Activated naive CD8-positive, alpha-beta T cell (primary cell): Measurements from ENCODE around the gene G6PC3.
A peak's percentile ranks its signal among the peaks of the same experiment; 100 is the strongest.
"Not testable (repeated sequence)": the region's sequence is repeated elsewhere in the genome, so short reads cannot be mapped to it uniquely, and the experiment has no call there.

Experiments used
- H3K27ac Mint-ChIP-seq: one replicate; pipeline ENCODE4 v1.8.0; 2021; ENCODE audit warnings: mixed read lengths
- H3K27me3 Mint-ChIP-seq: one replicate; pipeline ENCODE4 v1.8.0; 2021; ENCODE audit warnings: mixed read lengths
- H3K36me3 Mint-ChIP-seq: one replicate; pipeline ENCODE4 v1.8.0; 2021; ENCODE audit warnings: mixed read lengths
- H3K4me1 Mint-ChIP-seq: one replicate; pipeline ENCODE4 v1.8.0; 2021; ENCODE audit warnings: low read depth, mixed read lengths
- H3K4me3 Mint-ChIP-seq: one replicate; pipeline ENCODE4 v1.8.0; 2021; ENCODE audit warnings: mild to moderate bottlenecking, mixed read lengths
- H3K9me3 Mint-ChIP-seq: one replicate; pipeline ENCODE4 v1.8.0; 2021; ENCODE audit warnings: low read depth, mixed read lengths

Gene G6PC3

GRCh38 chr17:44070455-44071197, at the start of gene G6PC3:
Gene G6PC3 (plus strand): TSS chr17:44070735. CDS start chr17:44070966, 231 bp downstream.
- peak within 1 kb of the TSS; percentile 97 for H3K27ac Mint-ChIP-seq
- H3K4me1 Mint-ChIP-seq: peaks cover 37% of the 10 kb centered on the region
- no peaks in the 10 kb centered on the region for H3K27me3 Mint-ChIP-seq

GRCh38 chr17:44021227-44021626, 49.3 kb upstream of the G6PC3 start:
- not testable (repeated sequence) for H3K27ac Mint-ChIP-seq, H3K27me3 Mint-ChIP-seq, H3K4me1 Mint-ChIP-seq, H3K36me3 Mint-ChIP-seq, H3K4me3 Mint-ChIP-seq, H3K9me3 Mint-ChIP-seq

More at GRCh38 chr17:44070455-44071197, at the start of gene G6PC3:
- Mint-ChIP-seq H3K36me3 (no peaks in the 10 kb centered on the region), H3K9me3 (no peaks in the 10 kb centered on the region), H3K4me3 (peak within 1 kb of the TSS; percentile 96)

GRCh38 chr17:44022246-44022645, 48.3 kb upstream of the G6PC3 start:
- Mint-ChIP-seq H3K4me1 (no peaks in the 10 kb centered on the region), H3K4me3 (no peak overlapping the region), H3K9me3 (no peaks in the 10 kb centered on the region), H3K27me3 (no peaks in the 10 kb centered on the region), H3K27ac (no peak overlapping the region), H3K36me3 (no peaks in the 10 kb centered on the region)

- H3K4me1 Mint-ChIP-seq: no peaks in the 10 kb centered on the region
- no peaks in the 10 kb centered on the region for H3K9me3 Mint-ChIP-seq
- H3K27me3 Mint-ChIP-seq: no peaks in the 10 kb centered on the region
- no peaks in the 10 kb centered on the region for H3K36me3 Mint-ChIP-seq
- H3K4me3 Mint-ChIP-seq: no peak overlapping the region
- H3K27ac Mint-ChIP-seq: no peak overlapping the region
Measured at GRCh38 chr17:44023545-44024270, 46.8 kb upstream of the G6PC3 start.

- no peaks in the 10 kb centered on the region for H3K4me1 Mint-ChIP-seq
Measured at GRCh38 chr17:44024271-44024663, 46.3 kb upstream of the G6PC3 start.

GRCh38 chr17:44024853-44025252, 45.7 kb upstream of the G6PC3 start:
- Mint-ChIP-seq H3K4me3 (no peak overlapping the region), H3K27ac (no peak overlapping the region), H3K36me3 (no peaks in the 10 kb centered on the region), H3K9me3 (no peaks in the 10 kb centered on the region), H3K27me3 (no peaks in the 10 kb centered on the region), H3K4me1 (peaks cover 2% of the 10 kb centered on the region)

More at GRCh38 chr17:44024271-44024663, 46.3 kb upstream of the G6PC3 start:
- H3K27ac Mint-ChIP-seq: no peak overlapping the region
- H3K9me3 Mint-ChIP-seq: no peaks in the 10 kb centered on the region
- H3K27me3 Mint-ChIP-seq: no peaks in the 10 kb centered on the region
- H3K36me3 Mint-ChIP-seq: no peaks in the 10 kb centered on the region
- no peak overlapping the region for H3K4me3 Mint-ChIP-seq

GRCh38 chr17:44029736-44030135, 40.8 kb upstream of the G6PC3 start:
- Mint-ChIP-seq H3K4me3 (no peak overlapping the region), H3K4me1 (peaks cover 9% of the 10 kb centered on the region), H3K27ac (peak overlapping the region; percentile 46), H3K9me3 (no peaks in the 10 kb centered on the region), H3K36me3 (peaks cover 4% of the 10 kb centered on the region), H3K27me3 (no peaks in the 10 kb centered on the region)

GRCh38 chr17:44030482-44030881, 40.1 kb upstream of the G6PC3 start:
- Mint-ChIP-seq H3K27me3 (no peaks in the 10 kb centered on the region), H3K36me3 (peaks cover 4% of the 10 kb centered on the region), H3K4me1 (peaks cover 9% of the 10 kb centered on the region), H3K9me3 (no peaks in the 10 kb centered on the region), H3K27ac (no peak overlapping the region), H3K4me3 (no peak overlapping the region)

- H3K27ac Mint-ChIP-seq: no peak overlapping the region
- no peaks in the 10 kb centered on the region for H3K9me3 Mint-ChIP-seq
- H3K4me3 Mint-ChIP-seq: no peak overlapping the region
- peaks cover 9% of the 10 kb centered on the region for H3K4me1 Mint-ChIP-seq
- H3K36me3 Mint-ChIP-seq: peaks cover 4% of the 10 kb centered on the region
- H3K27me3 Mint-ChIP-seq: no peaks in the 10 kb centered on the region
Measured at GRCh38 chr17:44033861-44034408, 36.6 kb upstream of the G6PC3 start.

GRCh38 chr17:44034688-44035087, 35.8 kb upstream of the G6PC3 start:
- H3K4me3 Mint-ChIP-seq, H3K4me1 Mint-ChIP-seq, H3K36me3 Mint-ChIP-seq, H3K9me3 Mint-ChIP-seq, H3K27me3 Mint-ChIP-seq, H3K27ac Mint-ChIP-seq: not testable (repeated sequence)

- peaks cover 16% of the 10 kb centered on the region for H3K4me1 Mint-ChIP-seq
- no peaks in the 10 kb centered on the region for H3K27me3 Mint-ChIP-seq
- H3K27ac Mint-ChIP-seq: no peak overlapping the region
- H3K36me3 Mint-ChIP-seq: peaks cover 3% of the 10 kb centered on the region
- no peaks in the 10 kb centered on the region for H3K9me3 Mint-ChIP-seq
- no peak overlapping the region for H3K4me3 Mint-ChIP-seq
Measured at GRCh38 chr17:44037471-44037870, 33.1 kb upstream of the G6PC3 start.

- Mint-ChIP-seq H3K27ac (no peak overlapping the region), H3K27me3 (no peaks in the 10 kb centered on the region), H3K4me3 (no peak overlapping the region), H3K36me3 (peaks cover 3% of the 10 kb centered on the region), H3K9me3 (no peaks in the 10 kb centered on the region), H3K4me1 (peaks cover 14% of the 10 kb centered on the region)
Measured at GRCh38 chr17:44038604-44039011, 31.9 kb upstream of the G6PC3 start.

- no peak overlapping the region for H3K4me3 Mint-ChIP-seq
- no peaks in the 10 kb centered on the region for H3K9me3 Mint-ChIP-seq
- H3K36me3 Mint-ChIP-seq: no peaks in the 10 kb centered on the region
Measured at GRCh38 chr17:44039829-44040635, 30.5 kb upstream of the G6PC3 start.

GRCh38 chr17:44043272-44043696, 27.3 kb upstream of the G6PC3 start:
- H3K9me3 Mint-ChIP-seq: no peaks in the 10 kb centered on the region
- H3K27me3 Mint-ChIP-seq: no peaks in the 10 kb centered on the region
- no peak overlapping the region for H3K4me3 Mint-ChIP-seq
- peaks cover 11% of the 10 kb centered on the region for H3K4me1 Mint-ChIP-seq
- no peak overlapping the region for H3K27ac Mint-ChIP-seq
- peaks cover 2% of the 10 kb centered on the region for H3K36me3 Mint-ChIP-seq

More at GRCh38 chr17:44039829-44040635, 30.5 kb upstream of the G6PC3 start:
- Mint-ChIP-seq H3K27ac (no peak overlapping the region), H3K27me3 (no peaks in the 10 kb centered on the region), H3K4me1 (peaks cover 9% of the 10 kb centered on the region)

GRCh38 chr17:44044071-44044470, 26.5 kb upstream of the G6PC3 start:
- Mint-ChIP-seq H3K36me3 (peaks cover 2% of the 10 kb centered on the region), H3K27ac (no peak overlapping the region), H3K9me3 (no peaks in the 10 kb centered on the region), H3K4me1 (peaks cover 12% of the 10 kb centered on the region), H3K4me3 (no peak overlapping the region), H3K27me3 (no peaks in the 10 kb centered on the region)
